ENCODE measurements around the gene REEP5. TPM values are rescaled to one million over a fixed set of nuclear protein-coding genes. Genes with fewer than 3 reads are reported as not detected.
"Not testable (repeated sequence)": the region's sequence is repeated elsewhere in the genome, so short reads cannot be mapped to it uniquely, and the experiment has no call there.

REEP5 gene
- total and polyA plus RNA-seq, 4 experiments from 2014 or later = 55.6 to 117 (median 87.0) TPM

- Mint-ChIP-seq H3K27ac (peak overlapping the region in 1 of 7 donors; percentile 19), H3K27me3 (no peaks in the 10 kb centered on the region), H3K36me3 (peaks cover 51 to 80% of the 10 kb centered on the region in 2 donors), H3K9me3 (no peaks in the 10 kb centered on the region), H3K4me3 (peak overlapping the region in 3 of 8 donors; percentile 1 to 11 (median 7)), H3K4me1 (peaks cover 50 to 87% (median 66%) of the 10 kb centered on the region in 4 donors)
- peaks cover 69% of the 10 kb centered on the region for H3K4me1 ChIP-seq (ENCODE audit: insufficient read depth, low read length)
- peaks cover 26% of the 10 kb centered on the region for H3K36me3 ChIP-seq (ENCODE audit: insufficient read depth, low read length)
- CTCF ChIA-PET (ENCODE audit: partially characterized antibody) = interaction anchor here (0.6 to 2.7 kb wide), 4 partner anchors 9 to 66 kb away, joined by 3 to 8 read pairs (median 6); partner anchors contain the start of gene SRP19
- H3K27me3 ChIP-seq (ENCODE audit: insufficient read depth, low read length) = no peaks in the 10 kb centered on the region
- intact Hi-C loops (cut with micrococcal nuclease) = no loop called here
- no peak for DNase-seq
- no peak overlapping the region for H3K4me3 ChIP-seq (ENCODE audit: low read length in 2 of 2)
- POLR2A ChIA-PET (ENCODE audit: partially characterized antibody) = interaction anchor here (2.1 kb wide), 1 partner anchor 36 kb away, joined by 6 read pairs; no protein-coding TSS in a partner anchor
- no peak overlapping the region for H3K27ac ChIP-seq (ENCODE audit: low read depth, low read length)
- H3K9me3 ChIP-seq (ENCODE audit: control insufficient read depth in 1 of 2, low read length in 2 of 2) = no peaks in the 10 kb centered on the region
Measured at GRCh38 chr5:112914584-112914983, 7.4 kb downstream of the REEP5 start.

- intact Hi-C loops (cut with micrococcal nuclease) = no loop called here
- Mint-ChIP-seq H3K4me1 (peaks cover 26 to 61% (median 48%) of the 10 kb centered on the region in 4 donors), H3K9me3 (no peaks in the 10 kb centered on the region), H3K27me3 (no peaks in the 10 kb centered on the region), H3K4me3 (no peak overlapping the region), H3K36me3 (peaks cover 36 to 68% of the 10 kb centered on the region in 2 donors), H3K27ac (no peak overlapping the region)
- ChIA-PET POLR2A (ENCODE audit: partially characterized antibody) (interaction anchor here (3.2 kb wide), 1 partner anchor 11 kb away, joined by 12 read pairs; the partner anchor contains the start of gene REEP5), CTCF (ENCODE audit: partially characterized antibody) (interaction anchor here (0.5 to 1.6 kb wide), 3 partner anchors 38 to 218 kb away, joined by 3 to 7 read pairs (median 3); no protein-coding TSS in a partner anchor)
- no peak overlapping the region for H3K4me3 ChIP-seq (ENCODE audit: low read length in 2 of 2)
- H3K4me1 ChIP-seq (ENCODE audit: insufficient read depth, low read length) = peaks cover 28% of the 10 kb centered on the region
- H3K9me3 ChIP-seq (ENCODE audit: control insufficient read depth in 1 of 2, low read length in 2 of 2) = no peaks in the 10 kb centered on the region
- no peak overlapping the region for H3K27ac ChIP-seq (ENCODE audit: low read depth, low read length)
- no peaks in the 10 kb centered on the region for H3K27me3 ChIP-seq (ENCODE audit: insufficient read depth, low read length)
- H3K36me3 ChIP-seq (ENCODE audit: insufficient read depth, low read length) = peaks cover 28% of the 10 kb centered on the region
- no peak for DNase-seq
Measured at GRCh38 chr5:112910529-112910928, 11.5 kb downstream of the REEP5 start.

- intact Hi-C loops (cut with micrococcal nuclease) = no loop called here
- Histone ChIP-seq H3K27ac (ENCODE audit: low read depth, low read length) (no peak overlapping the region), H3K36me3 (ENCODE audit: insufficient read depth, low read length) (peaks cover 18% of the 10 kb centered on the region), H3K4me3 (ENCODE audit: low read length in 2 of 2) (no peak overlapping the region), H3K4me1 (ENCODE audit: insufficient read depth, low read length) (peaks cover 15% of the 10 kb centered on the region), H3K9me3 (ENCODE audit: control insufficient read depth in 1 of 2, low read length in 2 of 2) (no peaks in the 10 kb centered on the region), H3K27me3 (ENCODE audit: insufficient read depth, low read length) (no peaks in the 10 kb centered on the region)
- DNase-seq = no peak
- Mint-ChIP-seq H3K4me3 (no peak overlapping the region), H3K9me3 (no peaks in the 10 kb centered on the region), H3K4me1 (peaks cover 20 to 51% (median 39%) of the 10 kb centered on the region in 4 donors), H3K36me3 (peaks cover 35 to 61% of the 10 kb centered on the region in 2 donors), H3K27ac (peak overlapping the region in 4 of 7 donors; percentile 10 to 46 (median 30)), H3K27me3 (no peaks in the 10 kb centered on the region)
- ChIA-PET POLR2A (ENCODE audit: partially characterized antibody) (interaction anchor here (0.7 to 1.3 kb wide), 2 partner anchors 19 to 70 kb away, joined by 3 to 6 read pairs; no protein-coding TSS in a partner anchor), CTCF (ENCODE audit: partially characterized antibody) (interaction anchor here (0.6 to 1.8 kb wide), 3 partner anchors 10 to 150 kb away, joined by 3 to 6 read pairs (median 4); partner anchors contain the start of gene REEP5)
Measured at GRCh38 chr5:112908854-112909253, 13.2 kb downstream of the REEP5 start.

- POLR2A ChIA-PET (ENCODE audit: partially characterized antibody) = interaction anchor here (1.6 kb wide), 1 partner anchor 9 kb away, joined by 7 read pairs; no protein-coding TSS in a partner anchor
- H3K36me3 ChIP-seq (ENCODE audit: insufficient read depth, low read length) = peaks cover 24% of the 10 kb centered on the region
- no peak overlapping the region for H3K27ac ChIP-seq (ENCODE audit: low read depth, low read length)
Measured at GRCh38 chr5:112907166-112907631, 14.8 kb downstream of the REEP5 start.

GRCh38 chr5:112906637-112907036 is 15.4 kb downstream of the REEP5 start:
- POLR2A ChIA-PET (ENCODE audit: partially characterized antibody) = interaction anchor here (1.6 kb wide), 1 partner anchor 9 kb away, joined by 7 read pairs; no protein-coding TSS in a partner anchor
- Histone ChIP-seq H3K4me3 (ENCODE audit: low read length in 2 of 2) (no peak overlapping the region), H3K36me3 (ENCODE audit: insufficient read depth, low read length) (peaks cover 26% of the 10 kb centered on the region), H3K27ac (ENCODE audit: low read depth, low read length) (no peak overlapping the region), H3K4me1 (ENCODE audit: insufficient read depth, low read length) (peaks cover 6% of the 10 kb centered on the region), H3K27me3 (ENCODE audit: insufficient read depth, low read length) (no peaks in the 10 kb centered on the region), H3K9me3 (ENCODE audit: control insufficient read depth in 1 of 2, low read length in 2 of 2) (no peaks in the 10 kb centered on the region)
- Mint-ChIP-seq H3K4me3 (no peak overlapping the region), H3K27me3 (no peaks in the 10 kb centered on the region), H3K27ac (peak overlapping the region in 1 of 7 donors; percentile 12), H3K36me3 (peaks cover 36 to 58% of the 10 kb centered on the region in 2 donors), H3K4me1 (peaks cover 17 to 46% (median 32%) of the 10 kb centered on the region in 4 donors), H3K9me3 (no peaks in the 10 kb centered on the region)
- no peak for DNase-seq
- intact Hi-C loops (cut with micrococcal nuclease) = no loop called here
- CTCF ChIA-PET (ENCODE audit: partially characterized antibody) = interaction anchor here (0.7 kb wide), 1 partner anchor 18 kb away, joined by 3 read pairs; no protein-coding TSS in a partner anchor

More at GRCh38 chr5:112907166-112907631, 14.8 kb downstream of the REEP5 start:
- Mint-ChIP-seq H3K27me3 (no peaks in the 10 kb centered on the region), H3K27ac (peak overlapping the region in 6 of 7 donors; percentile 16 to 53 (median 35)), H3K36me3 (peaks cover 36 to 59% of the 10 kb centered on the region in 2 donors), H3K4me1 (peaks cover 20 to 51% (median 36%) of the 10 kb centered on the region in 4 donors), H3K4me3 (peak overlapping the region in 1 of 8 donors; percentile 24), H3K9me3 (no peaks in the 10 kb centered on the region)
- peaks cover 6% of the 10 kb centered on the region for H3K4me1 ChIP-seq (ENCODE audit: insufficient read depth, low read length)
- no peaks in the 10 kb centered on the region for H3K9me3 ChIP-seq (ENCODE audit: control insufficient read depth in 1 of 2, low read length in 2 of 2)
- no peaks in the 10 kb centered on the region for H3K27me3 ChIP-seq (ENCODE audit: insufficient read depth, low read length)
- CTCF ChIA-PET (ENCODE audit: partially characterized antibody) = interaction anchor here (0.7 to 1.1 kb wide), 2 partner anchors 16 to 18 kb away, joined by 3 read pairs; no protein-coding TSS in a partner anchor
- no peak overlapping the region for H3K4me3 ChIP-seq (ENCODE audit: low read length in 2 of 2)
- DNase-seq = no peak
- intact Hi-C loops (cut with micrococcal nuclease) = no loop called here

- H3K27me3 Mint-ChIP-seq; DNase-seq; H3K9me3 ChIP-seq (ENCODE audit: control insufficient read depth in 1 of 2, low read length in 2 of 2); H3K4me3 Mint-ChIP-seq; H3K27ac ChIP-seq (ENCODE audit: low read depth, low read length); H3K9me3 Mint-ChIP-seq; H3K27me3 ChIP-seq (ENCODE audit: insufficient read depth, low read length); H3K4me3 ChIP-seq (ENCODE audit: low read length in 2 of 2); intact Hi-C loops (cut with micrococcal nuclease); H3K4me1 ChIP-seq (ENCODE audit: insufficient read depth, low read length): not testable (repeated sequence)
- CTCF ChIA-PET (ENCODE audit: partially characterized antibody) = interaction anchor here (1.1 to 1.6 kb wide), 2 partner anchors 44 to 57 kb away, joined by 5 to 7 read pairs; partner anchors contain the start of gene SRP19
- Mint-ChIP-seq H3K36me3 (peaks cover 27 to 55% of the 10 kb centered on the region in 2 donors), H3K27ac (peak overlapping the region in 5 of 7 donors; percentile 2 to 75 (median 27)), H3K4me1 (peaks cover 17 to 45% (median 25%) of the 10 kb centered on the region in 4 donors)
- POLR2A ChIA-PET (ENCODE audit: partially characterized antibody) = interaction anchor here (1.2 to 1.6 kb wide), 2 partner anchors 13 to 16 kb away, joined by 3 to 6 read pairs; no protein-coding TSS in a partner anchor
- H3K36me3 ChIP-seq (ENCODE audit: insufficient read depth, low read length) = peaks cover 15% of the 10 kb centered on the region
Measured at GRCh38 chr5:112904996-112905395, 17.0 kb downstream of the REEP5 start.

GRCh38 chr5:112902561-112902960 is 19.5 kb downstream of the REEP5 start:
- no peak overlapping the region for H3K4me3 Mint-ChIP-seq
- H3K36me3 Mint-ChIP-seq = peaks cover 28 to 56% of the 10 kb centered on the region in 2 donors
- no peak overlapping the region for H3K27ac ChIP-seq (ENCODE audit: low read depth, low read length)
- H3K9me3 Mint-ChIP-seq = no peaks in the 10 kb centered on the region
- H3K27ac Mint-ChIP-seq = peak overlapping the region in 1 of 7 donors; percentile 55
- ChIA-PET POLR2A (ENCODE audit: partially characterized antibody) (interaction anchor here (1.2 kb wide), 1 partner anchor 19 kb away, joined by 5 read pairs; the partner anchor contains the start of gene REEP5), CTCF (ENCODE audit: partially characterized antibody) (interaction anchor here (0.6 to 1.9 kb wide), 7 partner anchors 12 to 61 kb away, joined by 3 to 8 read pairs (median 3); partner anchors contain the start of gene REEP5)
- intact Hi-C loops (cut with micrococcal nuclease) = no loop called here
- H3K36me3 ChIP-seq (ENCODE audit: insufficient read depth, low read length) = peaks cover 15% of the 10 kb centered on the region
- H3K4me1 ChIP-seq (ENCODE audit: insufficient read depth, low read length) = no peaks in the 10 kb centered on the region
- H3K9me3 ChIP-seq (ENCODE audit: control insufficient read depth in 1 of 2, low read length in 2 of 2) = no peaks in the 10 kb centered on the region
- no peak for DNase-seq
- no peak overlapping the region for H3K4me3 ChIP-seq (ENCODE audit: low read length in 2 of 2)
- H3K4me1 Mint-ChIP-seq = peaks cover 18 to 39% (median 26%) of the 10 kb centered on the region in 4 donors
- no peaks in the 10 kb centered on the region for H3K27me3 Mint-ChIP-seq
- H3K27me3 ChIP-seq (ENCODE audit: insufficient read depth, low read length) = no peaks in the 10 kb centered on the region
